ENCODE results near the gene PDLIM7. TPM values are rescaled to one million over a fixed set of nuclear protein-coding genes. Genes with fewer than 3 reads are reported as not detected.

The PDLIM7 gene
- total RNA-seq, 2 experiments from 2014 or later: 38.8 to 58.0 TPM

GRCh38 chr5:177512736-177513380, 15.5 kb upstream of the PDLIM7 start:
- DNase-seq (ENCODE audit: low spot score): no peak
- Histone ChIP-seq H3K27ac (ENCODE audit: low read depth, low read length, poor library complexity, severe bottlenecking) (no peak overlapping the region), H3K9me2 (ENCODE audit: insufficient read depth, low read length) (no peaks in the 10 kb centered on the region), H3K9me3 (ENCODE audit: low read length) (no peaks in the 10 kb centered on the region), H3K79me2 (ENCODE audit: insufficient read depth, low read depth, low read length) (peaks cover 43% of the 10 kb centered on the region), H4K20me1 (ENCODE audit: insufficient read depth, low read length) (no peaks in the 10 kb centered on the region), H2AFZ (ENCODE audit: low read length) (no peak overlapping the region), H3K36me3 (ENCODE audit: insufficient read depth, low read length) (peaks cover 80% of the 10 kb centered on the region), H3K4me2 (ENCODE audit: low read length) (no peak overlapping the region), H3K4me3 (ENCODE audit: low read depth, low read length, poor library complexity, severe bottlenecking) (no peak overlapping the region), H3K4me1 (ENCODE audit: insufficient read depth, low read length, poor library complexity, severe bottlenecking) (peaks cover 43% of the 10 kb centered on the region)
- no TSS peak for BruUV-seq (replicated peaks)
- POLR2A ChIA-PET: no interaction called here
- no peak for TF ChIP-seq EZH2phosphoT487 (IDR thresholded peaks at IDR 0.05; ENCODE audit: borderline replicate concordance, low read depth, low read length)
- no peak for TF ChIP-seq CTCF (conservative IDR thresholded peaks at IDR 0.05; ENCODE audit: low read length)
- CTCF ChIA-PET (ENCODE audit: unreplicated experiment): no interaction called here
- intact Hi-C loops (cut with micrococcal nuclease; ENCODE audit: unreplicated experiment): no loop called here

- no peaks in the 10 kb centered on the region for H4K20me1 ChIP-seq (ENCODE audit: insufficient read depth, low read length)
- ChIA-PET CTCF (ENCODE audit: unreplicated experiment) (no interaction called here), POLR2A (interaction anchor here (4.3 kb wide), 1 partner anchor 15 kb away, joined by 24 read pairs; the partner anchor contains the start of gene PDLIM7)
- H2AFZ ChIP-seq (ENCODE audit: low read length): no peak overlapping the region
- TSS peak; percentile 62 for BruUV-seq (replicated peaks)
- H3K36me3 ChIP-seq (ENCODE audit: insufficient read depth, low read length): peaks cover 89% of the 10 kb centered on the region
- peak overlapping the region; percentile 100 for H3K4me2 ChIP-seq (ENCODE audit: low read length)
- intact Hi-C loops (cut with micrococcal nuclease; ENCODE audit: unreplicated experiment): no loop called here
- no peaks in the 10 kb centered on the region for H3K9me2 ChIP-seq (ENCODE audit: insufficient read depth, low read length)
- peaks cover 52% of the 10 kb centered on the region for H3K4me1 ChIP-seq (ENCODE audit: insufficient read depth, low read length, poor library complexity, severe bottlenecking)
- no peak for DNase-seq (ENCODE audit: low spot score)
- no peak overlapping the region for H3K4me3 ChIP-seq (ENCODE audit: low read depth, low read length, poor library complexity, severe bottlenecking)
- H3K9me3 ChIP-seq (ENCODE audit: low read length): no peaks in the 10 kb centered on the region
- peak overlapping the region; percentile 95 for H3K27ac ChIP-seq (ENCODE audit: low read depth, low read length, poor library complexity, severe bottlenecking)
- H3K79me2 ChIP-seq (ENCODE audit: insufficient read depth, low read depth, low read length): peaks cover 51% of the 10 kb centered on the region
- no peak for TF ChIP-seq EZH2phosphoT487 (IDR thresholded peaks at IDR 0.05; ENCODE audit: borderline replicate concordance, low read depth, low read length)
- TF ChIP-seq CTCF (conservative IDR thresholded peaks at IDR 0.05; ENCODE audit: low read length): no peak
Observed at GRCh38 chr5:177511796-177512675, 14.6 kb upstream of the PDLIM7 start.

All from OCI-LY7 (cell line).